ENCODE results near the gene TCEA3.
"Not testable (repeated sequence)": the region's sequence is repeated elsewhere in the genome, so short reads cannot be mapped to it uniquely, and the experiment has no call there.

The TCEA3 gene

DNA sequence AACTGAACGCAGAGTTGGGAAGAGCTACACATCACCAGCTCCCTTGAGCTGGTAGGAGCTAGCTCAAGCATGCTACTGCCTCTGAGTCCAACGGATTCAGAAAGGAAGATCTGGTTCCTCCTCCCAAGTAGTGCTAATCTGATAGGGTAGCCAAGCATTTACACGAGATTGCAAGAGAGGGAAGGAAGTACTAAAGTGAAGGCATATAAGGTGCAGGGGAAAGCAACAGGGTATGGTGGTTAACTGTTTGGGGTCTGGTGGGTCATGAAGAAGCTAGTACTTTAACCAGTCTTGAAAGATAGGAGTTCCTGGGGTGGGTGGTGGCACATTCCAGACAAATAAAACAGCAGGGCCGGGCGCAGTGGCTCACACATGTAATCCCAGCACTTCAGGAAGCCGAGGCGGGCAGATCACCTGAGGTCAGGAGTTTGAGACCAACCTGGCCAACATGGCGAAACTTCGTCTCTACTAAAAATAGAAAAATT, 34.7 kb downstream of the TCEA3 start:
- no peak for DNase-seq

DNA sequence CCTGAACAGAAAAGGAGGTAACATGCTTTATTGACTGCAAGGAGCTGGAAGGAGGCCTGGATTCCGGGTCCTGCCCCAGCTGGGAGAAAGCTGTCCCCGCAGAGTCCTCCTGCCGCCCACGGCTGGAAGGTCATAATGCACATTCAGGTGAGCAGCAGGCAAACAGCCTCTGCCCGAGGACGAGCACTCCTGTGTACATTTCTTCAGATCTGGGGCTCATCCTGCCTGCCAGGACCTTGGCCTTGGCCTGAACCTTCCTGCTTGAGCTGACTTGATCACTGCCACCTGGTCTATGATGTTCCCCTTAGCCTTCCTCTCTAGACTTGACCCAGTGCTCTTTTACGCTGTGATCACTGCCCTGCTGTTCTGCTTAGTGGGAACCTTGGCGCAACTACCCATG, 37.1 kb downstream of the TCEA3 start:
- no peak for DNase-seq

DNA sequence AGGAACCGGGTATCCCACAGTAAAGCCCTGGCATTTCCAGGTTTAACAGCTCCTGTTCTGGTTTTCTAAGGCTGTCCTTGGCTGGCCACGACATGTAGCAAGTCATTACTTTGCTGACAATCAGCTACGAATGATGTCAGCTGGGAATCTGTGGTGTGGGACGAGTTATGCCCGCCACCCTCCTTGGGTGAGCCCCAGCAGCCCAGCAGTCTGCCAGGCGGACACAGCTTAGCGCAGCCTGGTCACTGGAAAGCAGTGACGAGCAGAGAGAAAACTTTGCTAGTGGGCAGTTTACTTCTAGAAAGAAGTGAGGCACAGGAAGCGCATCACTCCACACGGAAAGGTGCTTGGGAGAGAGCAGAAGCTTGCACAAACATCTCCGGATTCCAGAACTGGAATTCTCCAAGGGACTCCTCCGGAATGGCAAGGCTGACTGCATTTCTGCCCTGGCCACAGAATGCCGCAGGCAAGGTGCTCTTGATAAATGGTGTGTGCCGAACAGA, 39.4 kb downstream of the TCEA3 start:
- no peak for DNase-seq

DNA sequence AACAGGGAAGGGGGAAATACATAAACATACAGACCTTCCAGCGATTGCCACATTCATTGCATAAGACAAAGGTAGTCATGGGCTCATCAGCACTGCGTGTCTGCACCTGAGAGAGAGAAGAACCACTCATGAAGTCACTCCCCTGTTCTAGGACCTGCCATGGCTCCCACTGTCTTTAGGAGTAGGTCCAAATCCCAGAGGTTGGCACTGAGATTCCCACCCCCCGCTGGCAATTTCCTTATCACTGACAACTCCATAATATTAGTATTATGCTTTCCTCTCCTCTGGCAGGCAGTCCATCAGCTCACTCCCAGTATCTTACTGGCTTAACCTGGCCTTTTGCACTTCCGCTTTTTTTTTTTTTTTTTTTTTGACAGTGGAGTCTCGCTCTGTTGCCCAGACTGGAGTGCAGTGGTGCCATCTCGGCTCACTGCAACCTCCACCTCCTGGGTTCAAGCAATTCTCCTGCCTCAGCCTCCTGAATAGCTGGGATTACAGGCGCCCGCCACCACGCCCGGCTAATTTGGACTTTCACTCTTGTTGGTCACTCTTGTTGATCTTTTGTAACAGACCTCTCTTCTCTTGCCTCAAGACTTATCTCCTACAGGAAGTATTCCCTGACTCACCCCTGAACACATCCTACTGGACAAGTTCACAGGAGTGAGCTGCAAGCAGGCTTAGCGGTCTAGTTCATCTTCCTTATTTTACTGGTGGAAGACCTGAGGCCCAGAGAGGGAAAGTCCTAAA, 40.1 kb downstream of the TCEA3 start:
- DNase-seq: no peak

DNA sequence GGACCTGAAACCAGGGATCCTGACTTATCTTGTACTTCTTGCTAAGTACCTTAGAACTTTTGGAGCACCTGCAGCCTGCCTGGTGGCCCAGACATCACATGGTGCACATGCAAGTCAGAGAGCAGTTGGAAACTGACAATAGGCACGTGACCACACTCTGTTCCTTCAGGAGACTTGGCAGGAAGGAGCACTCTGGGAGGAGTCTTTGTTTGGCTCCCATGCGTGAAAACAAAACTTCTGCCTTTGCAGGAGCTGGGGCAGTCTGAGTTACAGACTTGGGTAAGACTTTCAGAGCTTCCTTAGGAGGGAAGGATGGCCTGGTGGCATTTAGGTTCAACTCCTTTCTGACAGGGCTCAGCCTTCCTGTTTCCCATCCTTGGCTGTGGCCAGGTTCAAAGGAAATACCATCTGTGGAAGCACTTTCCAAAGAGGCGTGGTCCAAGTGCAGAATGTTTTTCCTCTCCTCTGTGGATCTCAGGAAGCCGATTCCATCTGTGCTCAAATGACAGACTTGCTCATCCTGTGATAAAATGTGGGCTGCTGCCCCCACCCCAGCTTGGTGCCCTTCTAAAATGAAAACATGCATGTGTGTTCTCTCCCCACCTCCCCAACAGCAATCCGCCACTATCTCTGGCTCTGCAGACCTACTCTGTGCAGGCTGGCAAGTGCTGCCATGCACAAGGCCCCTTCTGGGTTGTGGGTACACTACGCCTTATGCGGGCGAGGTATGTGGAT, 40.8 kb downstream of the TCEA3 start:
- no peak for DNase-seq

DNA sequence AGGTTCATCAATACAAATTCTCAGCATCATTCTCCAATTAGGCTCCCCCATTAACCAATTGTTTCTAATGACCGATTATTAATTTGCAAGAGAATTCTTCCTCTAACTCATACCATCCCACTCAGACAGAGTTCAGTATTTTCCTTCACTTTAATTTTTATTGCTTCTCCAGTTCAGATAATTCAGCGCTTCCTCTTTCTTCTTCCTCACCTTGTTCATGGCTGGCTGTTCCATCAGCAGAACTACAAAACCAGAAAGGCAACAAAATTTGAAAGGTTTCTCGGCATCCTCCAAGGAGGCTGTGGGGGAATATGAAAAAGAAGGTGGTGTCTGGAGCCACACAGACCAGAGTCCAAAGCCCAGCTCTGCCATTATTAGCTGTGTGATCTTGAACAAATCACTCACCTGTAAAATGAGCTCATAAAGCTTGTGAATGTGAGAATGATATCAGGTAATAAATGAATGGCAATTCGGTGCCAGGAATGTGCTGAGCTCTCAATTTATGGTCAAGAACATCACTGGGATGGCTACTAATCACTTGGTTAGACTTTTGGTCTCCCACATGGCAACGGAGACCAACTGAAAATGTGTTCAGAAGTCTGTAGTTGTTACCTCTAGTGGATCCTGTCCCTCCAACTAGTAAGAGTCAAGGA, 43.2 kb downstream of the TCEA3 start:
- no peak for DNase-seq

DNA sequence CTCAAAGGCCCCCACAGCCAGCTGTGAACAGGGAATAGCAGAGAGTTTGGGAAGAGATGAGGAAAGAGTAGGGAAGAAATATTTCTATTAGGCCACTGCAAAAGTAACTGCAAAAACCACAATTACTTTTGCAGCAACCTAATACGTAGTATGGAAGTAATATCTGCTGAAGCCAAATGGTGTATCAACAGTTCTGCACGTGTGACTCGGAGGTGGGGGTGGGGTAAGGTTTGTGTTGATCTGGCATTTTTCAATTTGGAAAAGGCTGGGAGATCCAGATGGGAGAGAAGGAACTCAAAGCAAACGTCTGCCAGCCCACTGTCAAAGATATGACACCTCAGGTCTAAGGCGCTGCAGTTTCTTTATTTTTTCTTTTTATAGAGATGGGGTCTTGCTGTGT, 43.8 kb downstream of the TCEA3 start:
- DNase-seq: no peak

DNA sequence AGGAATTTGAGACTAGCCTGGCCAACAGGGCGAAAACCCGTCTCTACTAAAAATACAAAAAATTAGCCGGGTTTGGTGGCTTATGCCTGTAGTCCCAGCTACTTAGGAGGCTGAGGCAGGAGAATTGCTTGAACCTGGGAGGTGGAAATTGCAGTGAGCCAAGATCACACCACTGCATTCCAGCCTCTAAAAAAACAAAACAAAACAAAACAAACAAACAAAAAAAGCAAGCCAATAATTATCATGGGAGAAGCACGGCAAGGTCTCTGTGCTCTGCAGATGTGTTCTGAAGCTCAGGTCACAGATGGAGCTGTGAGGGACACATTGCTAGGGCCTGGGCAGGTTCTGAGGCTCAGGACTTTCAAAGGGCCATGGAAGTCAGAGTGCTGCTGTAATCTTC, 44.3 kb downstream of the TCEA3 start:
- not testable (repeated sequence) for DNase-seq

DNA sequence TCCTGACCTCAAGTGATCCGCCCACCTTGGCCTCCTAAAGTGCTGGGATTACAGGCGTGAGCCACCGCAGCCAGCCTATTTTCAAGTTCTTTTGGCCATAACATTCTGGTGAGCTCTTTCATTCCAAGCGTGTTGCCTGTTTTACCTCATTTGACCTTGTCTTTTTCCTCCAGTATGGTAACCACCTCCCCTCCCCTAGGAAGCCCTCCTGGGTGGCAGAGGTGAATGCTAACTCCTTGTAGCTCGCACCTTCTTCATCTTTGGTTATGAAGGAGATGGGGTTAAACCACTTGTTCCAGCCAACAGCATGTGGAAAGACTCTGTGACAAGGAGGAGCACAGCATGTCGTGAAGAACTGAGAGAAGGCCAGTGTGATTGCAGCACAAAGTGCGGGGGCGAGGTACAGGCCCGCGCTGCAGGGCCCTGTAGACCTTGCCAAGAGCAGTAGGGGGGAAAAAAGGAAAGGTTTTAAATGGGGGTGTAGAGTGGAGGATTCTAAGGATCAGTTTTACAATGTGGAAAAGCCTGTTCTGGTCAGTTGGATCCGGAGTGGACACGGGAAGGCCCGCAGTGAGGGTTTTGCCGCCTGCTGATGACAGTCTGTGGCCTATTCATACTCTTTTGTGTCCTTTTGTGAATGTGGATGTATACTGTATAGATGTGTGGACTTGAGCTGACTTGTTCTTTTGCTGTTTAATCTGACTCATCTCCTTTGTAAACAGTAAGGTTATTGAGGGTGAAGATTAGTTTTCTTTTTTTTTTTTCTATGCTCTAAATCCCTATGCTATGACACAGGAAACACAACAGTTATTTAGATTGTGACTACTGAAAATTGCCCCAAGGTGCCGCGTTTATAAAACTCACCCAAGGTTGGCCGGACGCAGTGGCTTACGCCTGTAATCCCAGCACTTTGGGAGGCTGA, 47.4 kb downstream of the TCEA3 start:
- no peak for DNase-seq

DNA sequence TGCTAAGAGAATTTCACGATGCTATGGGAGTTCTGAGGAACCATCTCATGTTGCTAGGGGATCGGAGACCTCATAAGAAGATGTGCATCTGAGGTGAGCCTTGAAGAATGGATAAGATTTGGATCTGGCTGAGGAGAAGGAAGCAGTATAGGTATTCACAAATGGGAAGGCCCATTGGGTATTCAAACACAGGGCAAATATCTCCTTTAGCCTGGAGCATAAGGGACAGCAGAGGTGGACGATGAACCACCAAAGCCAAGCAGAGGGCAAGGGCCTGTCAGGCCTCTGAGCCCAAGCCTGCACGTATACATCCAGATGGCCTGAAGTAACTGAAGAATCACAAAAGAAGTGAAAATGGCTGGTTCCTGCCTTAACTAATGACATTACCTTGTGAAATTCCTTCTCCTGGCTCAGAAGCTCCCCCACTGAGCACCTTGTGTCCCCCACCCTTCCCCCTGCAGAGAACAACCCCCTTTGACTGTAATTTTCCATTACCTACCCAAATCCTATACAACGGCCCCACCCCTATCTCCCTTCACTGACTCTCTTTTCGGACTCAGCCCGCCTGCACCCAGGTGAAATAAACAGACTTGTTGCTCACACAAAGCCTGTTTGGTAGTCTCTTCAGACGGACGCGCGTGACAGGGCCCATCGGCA, 50.3 kb downstream of the TCEA3 start:
- not testable (repeated sequence) for DNase-seq

DNA sequence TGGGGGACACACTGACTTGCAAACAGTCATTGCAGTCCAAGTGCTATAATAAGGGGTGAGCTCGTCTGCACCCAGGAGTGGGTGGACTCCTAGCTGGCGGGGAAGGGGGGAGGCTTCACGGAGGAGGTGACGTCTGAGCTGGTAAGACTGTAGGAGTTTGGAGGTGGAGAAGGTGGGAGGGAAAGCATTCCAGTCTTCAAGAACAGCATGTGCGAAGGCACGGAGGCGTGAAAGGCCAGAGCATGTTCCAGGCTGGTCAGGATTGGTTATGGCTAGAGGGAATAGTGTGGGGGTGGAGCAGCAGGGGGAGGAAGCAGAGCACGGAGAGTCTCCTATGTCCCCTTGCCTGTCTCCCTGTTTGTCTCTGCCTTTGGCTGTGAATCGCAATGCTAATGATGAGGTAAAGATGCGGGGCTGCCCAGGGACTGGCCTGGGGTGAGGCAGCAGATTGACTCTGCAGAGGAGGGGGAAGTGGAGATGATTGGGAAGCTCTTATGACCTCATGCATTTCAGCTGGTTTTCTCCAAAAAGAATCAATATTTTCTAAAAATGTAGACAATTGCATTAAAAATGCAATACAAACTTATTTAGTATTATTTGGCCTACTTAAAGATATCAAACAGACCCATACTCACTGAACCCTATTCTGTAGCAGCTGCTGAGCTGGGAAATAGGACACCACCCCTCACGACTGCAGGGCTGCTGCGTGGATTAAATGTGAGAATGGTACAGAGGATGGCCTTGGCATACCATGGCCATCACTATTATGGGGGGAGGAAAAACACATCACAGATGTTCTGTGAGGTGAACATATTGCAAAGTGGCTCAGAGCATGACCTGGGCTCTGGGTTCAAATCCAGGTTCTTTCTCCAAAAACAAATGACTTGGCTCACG, 52.3 kb downstream of the TCEA3 start:
- no peak for DNase-seq

DNA sequence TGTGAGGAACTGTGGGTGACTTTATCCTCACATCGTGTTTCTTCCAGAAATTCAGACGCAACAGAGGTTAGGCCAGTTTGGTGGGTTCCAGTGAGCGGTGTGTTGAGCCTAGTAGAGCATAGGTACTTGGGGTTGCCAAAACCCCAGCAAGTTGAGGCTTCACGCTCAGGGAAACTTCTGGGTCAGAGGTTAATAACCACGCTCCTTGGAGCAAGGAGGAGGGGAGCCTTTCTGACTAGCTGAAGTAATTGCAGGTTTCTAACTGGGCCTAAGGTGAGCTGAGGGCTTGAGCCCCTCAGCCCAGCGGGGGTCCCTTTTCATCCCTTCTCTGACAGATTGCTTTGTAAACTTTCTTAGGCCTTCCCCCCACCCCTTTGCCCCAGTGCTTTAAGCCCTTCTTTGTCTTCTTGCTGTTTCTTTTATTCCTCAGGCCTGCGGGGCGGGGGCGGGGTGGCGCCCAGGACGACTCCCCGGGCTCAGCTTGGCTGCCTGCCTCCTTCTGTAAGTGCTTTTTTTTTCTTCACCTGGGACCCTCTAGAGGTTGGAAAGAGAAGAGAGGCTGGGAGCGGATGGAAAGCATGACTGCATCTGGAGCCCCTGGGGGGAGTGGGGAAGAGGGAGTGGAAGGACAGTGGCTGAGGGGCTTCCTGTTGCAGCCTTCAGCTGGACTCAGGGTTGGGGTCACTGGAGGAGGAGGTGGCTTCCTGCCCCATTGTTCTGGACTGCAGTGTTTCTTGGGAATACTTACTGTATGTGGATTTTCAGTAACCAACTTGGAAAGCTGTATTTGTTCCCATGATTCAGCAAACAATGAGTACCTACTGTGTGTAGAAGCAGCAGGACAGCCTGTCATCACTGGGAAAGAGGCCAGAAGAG, 53.6 kb downstream of the TCEA3 start:
- DNase-seq: no peak

DNA sequence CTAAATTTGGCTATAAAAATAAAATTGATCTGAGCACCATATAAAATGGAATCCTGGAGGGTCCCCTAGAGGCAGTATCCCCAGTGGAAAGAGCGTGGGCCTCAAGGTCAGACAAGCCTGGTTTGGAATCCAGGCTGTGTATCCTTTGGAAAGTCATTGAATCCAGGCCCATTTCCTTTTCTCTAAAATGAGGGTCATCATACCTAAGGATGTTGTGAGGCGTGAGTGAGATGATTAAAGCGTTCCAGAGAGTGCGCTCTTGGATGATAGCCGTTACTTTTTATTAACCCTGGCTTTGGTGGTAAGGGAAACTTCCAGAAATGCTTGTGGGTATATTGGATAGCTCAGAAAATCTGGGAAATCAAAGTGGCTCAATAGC, 54.2 kb downstream of the TCEA3 start:
- no peak for DNase-seq

DNA sequence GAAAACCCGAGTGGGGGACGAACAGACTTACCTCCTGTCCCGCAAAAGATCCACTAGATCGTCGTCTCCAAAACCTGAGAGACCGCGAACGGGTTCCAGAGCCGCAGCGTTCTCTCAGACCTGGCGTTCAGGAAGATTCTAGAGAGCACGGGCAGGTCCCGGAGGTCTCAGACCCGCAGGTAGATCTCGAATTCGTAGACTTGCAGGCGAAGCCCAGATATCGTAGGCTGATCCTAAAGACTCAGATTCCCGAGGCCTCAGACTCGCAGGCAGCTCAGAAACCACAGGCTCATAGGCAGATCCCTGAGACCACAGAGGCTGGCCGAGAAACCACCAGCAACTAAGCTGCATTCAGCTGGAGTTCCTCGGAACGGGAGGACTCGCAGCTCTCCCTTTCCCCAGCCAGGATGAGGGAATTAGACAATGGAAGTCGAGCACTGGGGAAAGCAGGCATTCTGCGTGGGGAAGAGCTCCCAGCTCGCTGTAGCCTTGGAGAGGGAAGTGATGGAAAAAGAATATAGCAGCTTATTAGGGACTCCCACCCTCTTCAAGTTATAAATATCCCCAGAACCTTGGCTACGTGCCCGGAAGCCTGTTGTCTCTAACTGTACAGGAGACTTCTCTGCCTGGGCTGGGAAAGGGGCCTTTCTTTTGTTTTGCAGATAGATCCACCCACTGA, 55.1 kb downstream of the TCEA3 start, which contains the start of gene ZNF436:
Gene ZNF436 (minus strand): TSS at position 502 of the 679 bp plus-strand sequence. CDS start 1,831 bp downstream, outside the sequence.
- DNase-seq: peak; percentile 7 to 30

DNA sequence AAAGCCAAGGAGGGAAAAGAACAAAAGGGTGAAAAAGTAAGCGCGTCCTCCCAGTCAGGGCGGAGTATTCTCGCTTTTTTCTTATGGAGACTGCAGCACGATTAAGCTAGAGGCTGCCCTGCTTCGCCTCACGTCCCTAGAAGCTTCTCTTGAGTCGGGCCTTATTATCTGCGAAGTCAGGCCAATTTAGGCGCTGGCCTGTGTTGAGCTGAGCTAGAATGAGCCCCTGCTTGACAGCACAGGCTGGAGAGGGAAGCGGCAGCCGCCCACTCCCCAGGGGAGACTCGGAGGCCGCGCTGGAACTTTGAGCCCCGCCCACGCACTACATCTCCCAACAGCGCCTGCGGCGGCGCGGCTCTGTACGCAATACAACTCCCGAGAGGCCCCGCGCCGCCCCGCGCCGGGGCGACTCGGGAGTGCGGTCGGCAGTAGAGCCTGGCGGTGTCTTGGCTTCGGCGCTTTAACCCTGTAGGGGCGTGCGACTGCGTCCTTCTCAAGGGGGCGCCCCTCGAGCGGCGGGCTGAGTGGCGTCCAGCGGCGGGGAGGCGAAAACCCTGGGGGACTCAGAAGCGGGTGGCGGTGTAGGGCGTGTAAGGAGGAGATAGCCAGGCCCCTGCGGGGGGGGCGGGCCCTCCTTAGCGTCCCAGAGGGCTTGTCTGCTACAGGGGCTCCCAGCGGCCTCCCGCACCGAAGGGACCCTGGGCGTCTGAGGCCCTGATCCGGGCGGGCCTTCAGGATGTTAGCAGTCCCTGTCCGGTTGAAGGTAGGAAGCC, 55.8 kb downstream of the TCEA3 start:
- peak; percentile 84 to 88 for DNase-seq

DNA sequence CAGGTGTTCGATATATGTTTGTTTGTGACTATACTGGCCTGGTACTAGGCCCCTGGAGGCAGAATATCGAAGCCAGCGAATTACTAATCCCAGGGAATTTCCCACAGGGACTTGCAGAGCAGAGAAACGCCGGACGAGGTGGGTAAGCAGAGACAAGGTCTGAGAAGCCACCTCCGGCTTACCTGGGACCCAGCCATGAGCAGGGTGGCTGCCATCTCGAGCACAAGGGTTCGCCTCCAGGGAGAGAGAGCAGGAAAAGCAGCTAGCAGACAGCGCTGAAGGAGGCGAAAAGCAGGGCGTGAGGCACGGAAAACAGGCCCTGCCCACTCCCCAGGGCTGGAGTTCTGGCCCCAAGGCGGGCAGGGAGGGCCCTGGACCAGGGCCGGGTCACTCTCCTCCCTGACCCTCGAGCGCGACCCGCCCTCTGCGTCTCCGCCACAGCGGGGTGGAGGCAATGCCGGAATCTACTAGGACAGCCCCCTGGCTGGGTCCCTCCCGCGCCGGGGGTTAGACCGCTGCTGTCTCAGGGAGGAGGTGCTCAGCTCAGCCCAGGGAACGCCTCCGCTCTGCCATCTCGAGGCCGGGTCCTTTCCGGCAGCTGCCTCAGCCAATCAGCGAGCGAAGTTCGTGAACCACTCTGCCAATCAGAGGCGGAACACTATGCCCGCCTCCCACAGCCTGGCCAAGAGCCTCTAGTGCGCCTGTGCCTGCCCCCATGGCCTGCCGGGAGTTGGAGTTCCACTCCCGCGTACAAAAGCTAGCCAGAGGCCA, 56.6 kb downstream of the TCEA3 start:
- peak; percentile 98 to 99 for DNase-seq

DNA sequence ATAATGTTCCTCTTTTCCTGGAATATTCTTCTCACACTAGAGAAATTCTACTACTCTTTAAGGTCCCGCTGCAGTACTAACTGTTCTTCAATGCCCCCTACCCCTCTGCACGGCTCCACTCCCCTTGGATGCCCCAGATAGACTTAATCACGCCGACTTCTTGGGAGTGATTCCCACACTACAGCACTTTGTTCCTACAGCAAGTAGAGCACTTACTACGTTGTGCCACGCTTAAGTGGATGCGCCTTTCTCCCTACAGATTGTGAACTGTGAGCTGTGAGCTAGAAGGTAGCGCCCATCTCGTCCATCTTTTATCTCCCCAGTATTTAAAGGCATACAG, 57.1 kb downstream of the TCEA3 start:
- DNase-seq: no peak

DNA sequence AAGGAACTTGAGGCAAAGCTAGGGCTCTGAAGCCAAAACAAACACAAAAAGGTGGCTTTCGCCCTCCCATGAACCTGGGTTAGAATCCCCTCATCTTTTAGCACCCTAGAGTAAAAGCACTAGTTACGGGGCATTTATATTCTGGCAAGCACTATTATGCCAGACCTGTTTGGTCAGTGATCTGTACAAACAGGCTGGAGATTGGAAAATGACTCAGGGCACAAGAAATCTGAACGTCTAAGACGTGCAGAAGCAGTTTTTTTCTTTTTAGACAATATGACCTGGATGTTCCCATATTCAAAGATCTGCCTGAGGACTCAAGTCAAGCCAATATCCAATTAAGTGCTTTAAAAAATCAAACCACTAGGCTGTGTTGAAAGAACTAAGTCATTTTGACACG, 58.0 kb downstream of the TCEA3 start:
- DNase-seq: no peak

Measured in CD4-positive, alpha-beta T cell treated with Interferon alpha-2 for 1 hour (primary cell).